ENCODE results near the gene UNC13C.

DNA sequence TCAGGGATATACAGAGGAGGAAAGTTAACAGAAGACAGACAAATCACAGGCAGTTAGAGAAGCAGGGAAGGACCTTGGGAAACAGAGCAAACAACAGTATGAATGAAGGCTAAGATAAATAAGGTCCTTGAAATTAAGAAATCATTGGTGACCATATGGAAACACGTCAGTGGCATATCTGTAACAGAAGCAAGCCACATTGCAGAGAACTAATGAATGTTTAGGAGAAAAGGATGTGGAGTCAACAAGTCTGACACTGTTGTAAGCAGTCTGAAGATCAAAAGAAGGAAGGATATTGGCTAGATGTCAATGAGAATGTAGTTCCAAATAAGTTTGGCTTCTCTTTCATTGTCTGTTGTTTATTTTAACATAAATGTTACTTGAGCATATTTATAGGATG is 542.4 kb downstream of the UNC13C start:
- TF ChIP-seq POLR2A (IDR thresholded peaks at IDR 0.05; ENCODE audit: low read depth, low read length) (no peak), POLR2AphosphoS5 (IDR thresholded peaks at IDR 0.05; ENCODE audit: low read depth, low read length) (no peak)

Measured in GM12892 (cell line).